ENCODE results near the gene U2SURP.
"Not testable (repeated sequence)": the region's sequence is repeated elsewhere in the genome, so short reads cannot be mapped to it uniquely, and the experiment has no call there.

Gene U2SURP

DNA sequence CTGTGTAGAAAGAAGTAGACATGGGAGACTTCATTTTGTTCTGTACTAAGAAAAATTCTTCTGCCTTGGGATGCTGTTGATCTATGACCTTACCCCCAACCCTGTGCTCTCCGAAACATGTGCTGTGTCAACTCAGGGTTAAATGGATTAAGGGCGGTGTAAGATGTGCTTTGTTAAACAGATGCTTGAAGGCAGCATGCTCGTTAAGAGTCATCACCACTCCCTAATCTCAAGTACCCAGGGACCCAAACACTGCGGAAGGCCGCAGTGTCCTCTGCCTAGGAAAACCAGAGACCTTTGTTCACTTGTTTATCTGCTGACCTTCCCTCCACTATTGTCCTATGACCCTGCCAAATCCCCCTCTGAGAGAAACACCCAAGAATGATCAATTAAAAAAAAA lies 72.6 kb downstream of the U2SURP start:
- not testable (repeated sequence) for DNase-seq

DNA sequence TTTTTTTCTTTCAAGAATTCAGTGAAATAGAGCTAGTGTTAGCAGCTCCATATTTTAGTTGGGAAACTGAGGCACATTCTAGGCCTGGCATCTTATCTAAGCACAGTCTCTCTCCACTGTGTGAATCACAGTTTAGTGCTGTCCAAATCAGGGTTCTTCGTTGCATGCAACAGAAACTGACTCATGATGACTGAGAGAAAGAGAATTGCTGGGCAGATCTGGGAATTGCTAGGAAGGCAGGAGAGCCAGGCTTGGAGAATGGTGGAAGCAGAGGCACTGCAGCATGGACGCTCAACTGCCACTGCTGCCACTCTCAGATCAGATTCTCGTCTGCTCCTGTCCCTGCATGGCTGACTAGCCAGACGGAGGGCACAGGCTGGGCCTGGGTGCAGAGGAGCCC lies 77.5 kb downstream of the U2SURP start:
- DNase-seq = no peak

GRCh38 chr3:143080196-143080595 lies 78.8 kb downstream of the U2SURP start:
- no peak for DNase-seq

DNA sequence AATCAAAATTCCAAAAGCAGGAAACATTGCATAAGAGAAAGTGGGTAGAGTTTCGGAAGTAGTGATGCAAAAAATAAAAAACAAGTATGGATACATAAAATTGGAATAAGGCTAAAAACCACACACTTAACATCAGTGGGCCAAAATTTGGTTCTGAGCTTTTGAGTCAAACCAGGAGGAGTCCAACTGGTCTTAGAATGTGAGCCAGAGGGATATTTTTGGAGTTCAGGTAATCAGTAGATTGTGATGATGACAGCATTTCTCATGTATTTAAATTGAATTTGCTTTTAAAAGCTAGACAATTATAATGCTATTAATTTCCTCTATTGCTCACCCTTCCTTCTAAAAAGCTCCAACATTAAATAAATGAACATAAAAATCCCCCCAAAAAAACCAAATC lies 80.0 kb downstream of the U2SURP start:
- DNase-seq = no peak

GRCh38 chr3:143081844-143082778 lies 80.7 kb downstream of the U2SURP start:
- no peak for DNase-seq

GRCh38 chr3:143083781-143084180 lies 82.4 kb downstream of the U2SURP start:
- DNase-seq = no peak

DNA sequence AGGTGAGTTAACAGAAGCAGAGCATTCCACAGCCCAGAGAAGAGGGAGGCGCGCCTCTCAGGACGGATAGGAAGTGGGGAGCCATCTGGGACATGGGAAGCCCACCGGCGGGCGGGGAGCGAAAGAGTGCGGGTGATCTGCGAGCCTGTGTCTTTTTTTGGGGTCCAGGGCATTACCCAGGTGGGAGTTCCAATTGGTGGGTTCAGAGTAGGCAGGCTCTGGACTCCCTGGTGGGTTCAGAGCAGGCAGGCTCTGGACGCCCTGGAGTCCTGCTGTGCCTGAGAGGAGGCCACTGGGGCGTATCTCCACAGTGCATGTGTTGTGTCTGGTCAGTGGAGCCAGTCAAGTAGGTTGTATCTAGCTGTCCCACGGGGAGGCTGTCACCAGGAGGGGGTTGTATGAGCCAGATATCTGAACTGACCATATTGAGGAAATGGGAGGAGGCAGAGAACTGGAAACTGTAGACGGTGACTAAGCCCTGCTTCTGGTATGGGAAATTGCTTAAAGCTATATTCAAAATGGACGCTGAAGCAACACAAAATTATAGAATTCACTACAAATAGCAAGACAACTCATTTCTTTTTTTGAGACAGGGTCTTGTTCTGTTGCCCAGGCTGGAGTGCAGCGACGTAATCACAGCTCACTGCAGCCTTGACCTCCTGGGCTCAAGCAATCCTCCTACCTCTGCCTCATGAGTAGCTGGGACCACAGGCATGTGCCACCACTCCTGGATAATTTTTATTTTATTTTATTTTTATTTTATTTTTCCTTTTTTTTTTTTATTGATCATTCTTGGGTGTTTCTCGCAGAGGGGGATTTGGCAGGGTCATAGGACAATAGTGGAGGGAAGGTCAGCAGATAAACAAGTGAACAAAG lies 83.7 kb downstream of the U2SURP start:
- no peak for DNase-seq

DNA sequence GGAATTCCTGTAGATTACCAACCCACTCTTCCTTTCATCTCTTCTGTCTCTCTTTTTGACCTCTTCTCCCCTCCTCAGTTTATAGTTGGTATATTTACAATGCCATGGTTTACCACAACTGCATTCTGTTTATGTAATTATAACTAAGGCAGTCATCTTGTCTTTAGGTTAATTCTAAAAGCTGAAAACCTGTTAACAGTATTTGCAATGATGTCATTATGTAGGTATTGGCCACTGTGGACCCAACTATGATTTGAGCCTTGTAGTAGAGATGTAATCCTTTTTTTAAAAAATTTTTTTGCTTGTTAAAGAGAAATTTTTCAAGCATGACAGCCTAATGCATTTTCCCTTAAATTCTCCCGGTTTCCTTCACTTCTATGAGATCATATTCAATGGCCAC lies 87.5 kb downstream of the U2SURP start:
- DNase-seq = no peak

- no peak for DNase-seq
Observed at GRCh38 chr3:143089965-143090364, 88.6 kb downstream of the U2SURP start.

DNA sequence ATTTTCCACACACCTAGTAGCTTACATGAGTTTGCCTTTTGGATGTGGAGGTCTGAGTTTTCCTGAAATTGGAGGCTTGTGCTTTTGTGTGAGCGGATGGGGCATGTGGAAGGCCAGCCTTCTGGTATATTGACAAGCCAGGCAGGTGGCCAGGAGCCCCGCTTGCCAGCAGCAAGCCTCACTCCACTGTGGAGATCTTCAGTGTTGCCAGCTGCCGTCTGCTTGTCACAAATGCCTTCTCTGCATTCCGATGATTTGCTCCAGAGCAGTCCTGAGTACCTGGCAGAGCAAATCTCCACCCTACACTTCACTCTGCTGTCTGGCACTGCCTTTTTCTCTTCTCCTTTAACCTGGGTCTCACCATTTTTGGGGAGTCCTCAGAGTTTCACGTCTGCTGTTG lies 89.1 kb downstream of the U2SURP start:
- no peak for DNase-seq

DNA sequence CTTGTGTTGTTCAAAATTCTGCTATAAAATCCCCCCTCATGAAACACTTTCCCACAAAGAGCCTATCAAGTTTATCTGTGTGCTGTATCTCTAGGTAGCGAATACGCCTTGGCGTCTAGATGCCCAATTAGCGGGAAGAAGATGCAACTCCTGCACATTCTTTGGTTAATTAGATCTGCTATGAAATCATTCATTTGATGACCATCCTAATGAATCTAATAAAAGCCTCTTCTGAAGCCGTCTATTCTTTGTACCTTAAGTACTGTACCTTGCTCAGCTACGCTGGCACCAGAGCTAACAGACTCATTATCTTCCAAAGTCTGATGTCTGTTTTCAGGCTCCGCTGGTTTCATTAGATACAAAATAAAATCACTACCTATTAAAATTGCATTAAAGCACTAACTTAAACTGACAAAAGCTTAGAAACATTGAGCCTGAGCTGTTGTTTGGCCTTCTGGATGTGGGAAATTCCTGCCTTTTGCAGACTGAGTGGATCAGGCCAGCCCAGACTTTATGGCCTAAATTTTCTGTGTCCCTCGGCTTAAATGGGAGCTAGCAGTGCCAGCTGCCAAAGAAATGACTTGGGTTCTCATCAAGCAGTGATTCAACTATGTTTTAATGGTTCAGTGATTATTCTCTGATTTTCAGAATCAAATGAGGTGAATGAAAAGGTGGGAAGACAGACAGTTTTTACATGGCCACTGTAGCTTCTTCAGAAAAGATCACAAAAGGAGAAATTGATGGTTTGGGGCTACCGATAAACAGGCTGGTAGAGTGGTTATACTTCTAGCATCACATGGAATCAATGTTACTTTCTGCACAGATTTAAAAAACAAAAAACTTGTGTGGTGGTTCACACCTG lies 89.8 kb downstream of the U2SURP start:
- DNase-seq = no peak

GRCh38 chr3:143092191-143092590 lies 90.8 kb downstream of the U2SURP start:
- no peak for DNase-seq

- no peak for DNase-seq
Observed at GRCh38 chr3:143095813-143096212, 94.4 kb downstream of the U2SURP start.

DNA sequence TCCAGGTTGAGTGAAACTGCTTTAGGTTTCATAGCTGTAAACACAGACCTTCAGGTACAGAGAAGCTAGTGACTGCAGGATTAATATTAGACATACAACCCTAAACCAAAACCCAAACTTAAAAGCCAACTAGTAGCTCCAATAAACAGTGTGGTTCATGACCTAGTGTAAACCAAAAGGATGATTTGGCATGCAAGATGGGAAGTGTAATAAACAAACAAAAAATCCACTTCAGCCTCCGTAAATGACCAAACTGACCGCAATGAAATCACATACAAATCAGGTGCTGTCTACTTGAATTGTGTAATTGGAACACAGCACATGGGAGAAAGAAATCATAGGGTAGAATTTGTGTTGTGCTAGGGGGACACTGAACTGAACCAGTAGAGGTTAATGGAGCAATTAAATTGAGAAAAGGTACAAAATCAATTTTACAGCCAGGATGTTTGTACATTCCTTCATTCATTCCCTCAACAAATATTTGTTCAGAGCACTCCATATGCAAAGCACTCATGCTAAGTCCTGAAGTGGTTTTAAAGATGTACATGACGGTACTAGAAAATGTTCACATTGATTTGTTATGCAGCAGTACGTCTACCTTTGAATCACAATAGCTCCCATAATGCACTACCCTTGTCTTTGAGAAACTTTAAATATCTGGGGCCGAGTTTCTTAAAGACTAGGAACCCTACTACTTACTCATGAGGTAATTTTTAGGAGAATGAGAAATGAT lies 96.8 kb downstream of the U2SURP start:
- no peak for DNase-seq

DNA sequence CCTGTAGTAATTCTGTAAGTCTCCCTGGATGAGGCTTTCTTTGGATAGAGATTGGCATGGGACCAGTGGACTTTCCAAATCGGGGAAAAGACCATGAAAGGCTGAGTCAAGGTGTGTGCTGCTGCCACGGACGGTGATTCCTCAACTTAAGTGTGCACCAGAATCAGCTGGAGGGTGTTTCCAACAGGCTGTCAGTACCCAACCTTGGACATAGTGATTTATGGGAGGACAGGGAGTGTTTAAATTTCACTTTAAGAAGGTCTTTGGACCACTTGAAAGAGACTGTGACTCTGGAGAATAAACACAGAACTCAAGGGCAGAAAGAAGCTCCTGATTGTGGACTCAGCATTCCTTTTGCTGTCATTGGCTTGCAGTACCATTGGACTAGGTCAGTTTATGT lies 97.8 kb downstream of the U2SURP start:
- DNase-seq = no peak

DNA sequence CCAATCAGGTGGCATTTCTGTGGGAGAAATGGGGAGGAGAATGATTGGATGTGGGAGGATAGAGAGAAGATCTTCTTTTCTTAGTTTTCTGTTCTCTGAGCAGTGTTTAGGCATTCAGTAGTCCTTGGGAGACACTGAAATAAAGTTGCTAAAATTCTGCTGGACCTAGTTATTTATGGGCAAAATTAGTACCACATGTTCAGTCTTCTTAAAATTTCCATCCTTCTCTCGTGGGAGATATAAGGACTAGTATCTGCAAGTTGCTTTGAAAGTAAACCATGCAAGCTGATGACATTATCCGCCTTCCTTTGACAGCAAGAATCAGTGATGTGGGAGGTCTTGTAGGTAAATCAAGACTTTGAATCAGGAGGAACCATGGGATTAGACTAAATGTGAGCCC lies 98.3 kb downstream of the U2SURP start:
- no peak for DNase-seq

GRCh38 chr3:143100451-143100850 lies 99.1 kb downstream of the U2SURP start:
- DNase-seq = no peak

DNA sequence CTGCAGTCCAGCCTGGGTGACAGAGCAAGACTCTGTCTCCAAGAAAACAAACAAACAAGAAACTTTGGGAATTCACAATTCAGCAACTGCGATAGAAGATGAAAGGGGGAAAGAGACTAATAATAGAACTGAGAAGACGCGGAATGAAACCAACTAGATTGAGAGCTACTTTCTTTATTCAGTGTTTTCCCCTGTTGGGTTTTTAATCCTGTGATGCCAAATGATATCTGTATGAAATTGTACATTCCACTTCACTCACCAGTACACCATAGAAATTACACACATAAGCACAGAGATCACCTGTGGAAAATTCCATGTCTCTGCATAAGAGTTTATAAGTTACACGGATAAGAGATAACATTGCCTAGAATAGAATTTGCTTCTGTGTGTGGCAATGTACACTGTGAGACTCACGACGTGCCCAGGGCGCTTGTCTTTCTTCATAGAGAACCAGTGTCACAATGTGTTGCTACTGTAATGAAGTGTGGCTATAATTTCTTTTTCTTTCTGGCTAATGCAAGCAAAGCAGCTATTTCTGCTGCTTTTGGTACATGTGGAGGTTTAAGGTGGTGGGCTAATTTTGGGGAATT lies 100.5 kb downstream of the U2SURP start:
- no peak for DNase-seq

- DNase-seq = no peak
Observed at GRCh38 chr3:143103652-143104051, 102.3 kb downstream of the U2SURP start.

GRCh38 chr3:143105170-143105569 lies 103.8 kb downstream of the U2SURP start:
- DNase-seq = no peak

DNA sequence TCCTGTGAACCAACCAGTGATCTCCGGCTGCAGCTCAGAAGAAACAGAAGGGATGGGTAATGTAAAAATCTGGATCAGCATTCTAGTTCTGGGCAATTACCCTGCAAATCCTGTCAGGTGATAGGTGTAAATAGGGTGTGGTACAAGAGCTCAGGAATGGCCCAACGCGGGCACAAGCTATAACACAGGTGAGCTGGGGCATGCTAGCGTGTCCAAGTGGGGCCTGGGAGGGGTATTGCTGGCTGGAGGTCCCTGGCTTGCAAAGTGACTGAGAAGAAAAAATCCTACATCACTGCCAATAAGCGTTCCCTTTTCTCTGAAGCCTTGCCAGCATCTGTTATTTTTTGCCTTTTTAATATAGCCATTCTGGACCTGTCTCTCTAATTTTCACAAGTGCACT lies 108.5 kb downstream of the U2SURP start:
- DNase-seq = no peak
